ENCODE data around the gene SLC24A3.

SLC24A3 gene

GRCh38 chr20:19519466-19519865, 307.0 kb downstream of the SLC24A3 start:
- no peak for DNase-seq

- DNase-seq: no peak
Observed at GRCh38 chr20:19520261-19520660, 307.8 kb downstream of the SLC24A3 start.

GRCh38 chr20:19522071-19522801, 309.8 kb downstream of the SLC24A3 start:
- no peak for DNase-seq

GRCh38 chr20:19522836-19523590, 310.6 kb downstream of the SLC24A3 start:
- DNase-seq: no peak

GRCh38 chr20:19524691-19525090, 312.2 kb downstream of the SLC24A3 start:
- no peak for DNase-seq

- DNase-seq: no peak
Observed at GRCh38 chr20:19527509-19527908, 315.1 kb downstream of the SLC24A3 start.

- no peak for DNase-seq
Observed at GRCh38 chr20:19528286-19529030, 316.0 kb downstream of the SLC24A3 start.

- DNase-seq: no peak
Observed at GRCh38 chr20:19530006-19530405, 317.6 kb downstream of the SLC24A3 start.

- no peak for DNase-seq
Observed at GRCh38 chr20:19531446-19531845, 319.0 kb downstream of the SLC24A3 start.

GRCh38 chr20:19538556-19538955, 326.1 kb downstream of the SLC24A3 start:
- no peak for DNase-seq

GRCh38 chr20:19539191-19539590, 326.7 kb downstream of the SLC24A3 start:
- DNase-seq: no peak

GRCh38 chr20:19540392-19540791, 327.9 kb downstream of the SLC24A3 start:
- no peak for DNase-seq

GRCh38 chr20:19543101-19543500, 330.7 kb downstream of the SLC24A3 start:
- DNase-seq: no peak

- DNase-seq: no peak
Observed at GRCh38 chr20:19544684-19545083, 332.2 kb downstream of the SLC24A3 start.

- DNase-seq: no peak
Observed at GRCh38 chr20:19546648-19547047, 334.2 kb downstream of the SLC24A3 start.

GRCh38 chr20:19547547-19547946, 335.1 kb downstream of the SLC24A3 start:
- no peak for DNase-seq

GRCh38 chr20:19549896-19550295, 337.5 kb downstream of the SLC24A3 start:
- no peak for DNase-seq

- no peak for DNase-seq
Observed at GRCh38 chr20:19552221-19553180, 340.1 kb downstream of the SLC24A3 start.

- no peak for DNase-seq
Observed at GRCh38 chr20:19554666-19555065, 342.2 kb downstream of the SLC24A3 start.

- DNase-seq: no peak
Observed at GRCh38 chr20:19555726-19556125, 343.3 kb downstream of the SLC24A3 start.

GRCh38 chr20:19557291-19557690, 344.8 kb downstream of the SLC24A3 start:
- DNase-seq: no peak

GRCh38 chr20:19560881-19561480, 348.5 kb downstream of the SLC24A3 start:
- DNase-seq: no peak

Measured in COR-L47 (cell line).